Islet precursor cell (in vitro differentiated cells): ENCODE measurements around the gene PRKCB.
A peak's percentile ranks its signal among the peaks of the same experiment; 100 is the strongest.

Experiments used
- DNase-seq: peaks from one replicate; pipeline ENCODE4 v3.0.0-alpha.2; 2018

PRKCB gene

DNA sequence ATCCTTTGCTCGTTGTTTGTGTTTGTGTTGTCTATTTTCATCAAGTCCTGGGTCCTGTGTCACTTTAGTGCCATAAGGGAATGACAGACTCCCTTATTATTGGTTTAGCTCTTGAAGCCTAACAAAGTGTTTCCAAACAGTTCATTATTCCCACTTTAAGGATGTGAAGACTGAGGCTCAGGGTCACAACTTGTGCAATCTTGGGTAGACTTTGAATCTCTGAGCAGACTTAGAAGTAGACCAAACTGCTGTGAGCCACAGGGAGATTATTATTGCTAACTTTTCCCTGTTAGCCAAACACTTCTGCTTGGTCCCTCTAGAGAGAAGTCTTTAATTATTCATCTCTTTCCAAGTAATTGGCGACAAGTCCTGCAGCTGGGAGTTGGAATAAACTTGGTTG, 31.8 kb downstream of the PRKCB start:
- DNase-seq = no peak

DNA sequence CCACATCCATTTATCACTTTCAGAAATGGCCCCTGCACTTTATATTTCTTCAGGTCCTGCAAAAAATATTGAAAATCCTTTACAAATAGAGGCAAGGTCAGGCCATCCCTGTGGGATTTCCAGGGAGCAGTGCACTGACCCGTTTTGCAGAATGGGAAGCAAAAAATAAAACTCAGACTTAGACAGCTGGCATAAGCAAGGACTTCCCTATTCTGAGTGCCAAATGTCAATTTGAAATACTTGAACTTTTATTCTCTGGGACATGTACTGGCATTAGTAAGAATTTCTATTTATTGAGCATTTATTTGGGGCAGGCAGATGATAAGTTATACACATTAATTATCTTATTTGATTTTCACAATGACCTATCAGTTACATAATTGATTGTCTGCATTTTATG, 32.4 kb downstream of the PRKCB start:
- no peak for DNase-seq

DNA sequence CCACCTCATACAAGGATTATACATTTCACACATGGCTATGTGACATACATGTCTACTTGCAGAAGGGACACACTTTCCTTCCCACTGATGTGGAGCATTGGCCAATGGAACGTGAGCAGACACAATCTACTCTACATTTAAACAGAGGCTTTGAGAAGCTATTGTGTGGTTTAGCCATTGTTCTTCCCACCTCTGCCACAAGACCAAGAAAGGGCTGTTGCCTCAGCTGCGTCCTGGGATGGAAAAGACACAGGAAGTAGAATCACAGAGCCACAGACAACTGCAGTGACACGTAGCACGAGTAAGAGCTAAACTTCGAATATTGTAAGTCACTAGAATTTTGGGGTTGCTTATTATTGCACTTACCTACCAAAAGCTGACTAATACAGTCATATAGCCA, 33.3 kb downstream of the PRKCB start:
- no peak for DNase-seq

DNA sequence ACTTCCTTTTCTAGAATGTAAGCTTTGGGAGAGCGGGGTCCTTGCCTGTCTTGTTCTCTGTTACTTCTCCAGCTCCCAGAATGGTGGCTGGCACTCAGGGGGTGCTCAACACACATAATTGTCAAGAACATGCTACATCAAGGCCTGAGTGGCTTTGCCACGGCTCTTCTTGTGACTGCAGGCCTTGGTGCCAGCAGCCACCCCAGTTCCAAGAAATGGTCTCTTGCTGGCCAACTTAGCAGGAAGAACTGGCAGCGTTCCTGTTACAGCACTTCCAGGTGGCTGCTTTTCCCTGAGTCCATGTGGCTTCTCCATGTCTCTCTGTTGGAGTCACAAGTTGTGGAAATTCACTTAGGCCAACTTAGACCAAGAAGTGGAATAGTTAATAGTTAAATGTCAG, 36.1 kb downstream of the PRKCB start:
- DNase-seq = no peak

DNA sequence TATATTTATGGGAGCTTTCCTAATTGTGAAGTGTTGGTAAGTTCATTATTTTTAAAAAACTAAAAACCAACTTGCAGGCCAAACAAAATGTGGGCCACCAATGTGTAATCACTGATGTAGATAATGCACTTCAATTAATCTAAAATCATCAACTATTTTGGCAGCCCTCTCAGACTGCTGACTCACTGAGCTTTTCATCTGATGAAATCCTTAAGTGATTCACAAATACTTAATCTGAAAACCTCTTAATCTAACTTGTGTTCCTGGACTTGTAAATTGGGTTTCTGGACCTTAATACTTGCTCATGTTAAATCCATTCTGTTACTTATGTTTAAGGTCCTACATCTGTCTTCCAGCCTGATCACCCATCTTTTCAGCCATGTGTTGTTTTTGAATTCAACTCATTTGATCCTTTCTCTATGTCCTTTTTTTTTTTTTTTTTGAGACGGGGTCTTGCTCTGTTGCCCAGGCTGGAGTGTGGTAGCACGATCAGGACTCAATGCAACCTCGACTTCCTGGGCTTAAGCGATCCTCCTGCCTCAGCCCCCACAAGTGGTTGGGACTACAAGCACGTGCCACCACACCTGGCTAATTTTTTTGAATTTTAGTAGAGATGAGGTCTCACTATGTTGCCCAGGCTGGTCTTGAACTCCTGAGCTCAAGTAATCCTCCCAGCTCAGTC, 39.0 kb downstream of the PRKCB start:
- DNase-seq = no peak

DNA sequence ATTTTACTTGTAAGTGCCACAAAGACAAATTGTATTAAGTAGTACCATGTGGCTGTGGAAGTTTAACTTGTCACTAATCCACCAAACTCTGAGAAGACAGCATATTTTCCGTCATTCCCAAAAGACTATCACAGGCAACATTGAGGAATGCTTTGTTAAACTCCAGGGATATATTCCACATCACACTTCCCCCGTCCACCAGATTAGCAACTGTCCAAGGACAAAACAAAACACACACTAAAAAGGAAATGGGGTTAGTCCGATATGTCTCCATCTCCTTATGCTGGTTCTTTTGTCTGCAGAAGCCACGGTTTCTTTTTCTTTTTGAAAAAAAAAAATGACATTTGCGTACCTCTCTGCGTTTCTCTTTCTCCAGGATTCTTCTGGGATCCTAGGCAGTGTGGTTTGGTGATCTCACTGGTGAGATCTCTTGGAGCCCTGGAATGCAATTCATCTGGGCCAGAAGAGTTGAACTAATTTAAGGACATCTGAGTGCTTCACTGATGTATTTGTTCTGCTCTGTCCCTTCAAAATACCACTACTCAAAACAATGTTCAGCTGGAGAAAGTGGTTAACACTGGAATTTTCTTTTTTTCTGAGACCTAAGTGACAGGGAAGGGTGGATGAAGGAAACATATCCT, 40.6 kb downstream of the PRKCB start:
- no peak for DNase-seq

DNA sequence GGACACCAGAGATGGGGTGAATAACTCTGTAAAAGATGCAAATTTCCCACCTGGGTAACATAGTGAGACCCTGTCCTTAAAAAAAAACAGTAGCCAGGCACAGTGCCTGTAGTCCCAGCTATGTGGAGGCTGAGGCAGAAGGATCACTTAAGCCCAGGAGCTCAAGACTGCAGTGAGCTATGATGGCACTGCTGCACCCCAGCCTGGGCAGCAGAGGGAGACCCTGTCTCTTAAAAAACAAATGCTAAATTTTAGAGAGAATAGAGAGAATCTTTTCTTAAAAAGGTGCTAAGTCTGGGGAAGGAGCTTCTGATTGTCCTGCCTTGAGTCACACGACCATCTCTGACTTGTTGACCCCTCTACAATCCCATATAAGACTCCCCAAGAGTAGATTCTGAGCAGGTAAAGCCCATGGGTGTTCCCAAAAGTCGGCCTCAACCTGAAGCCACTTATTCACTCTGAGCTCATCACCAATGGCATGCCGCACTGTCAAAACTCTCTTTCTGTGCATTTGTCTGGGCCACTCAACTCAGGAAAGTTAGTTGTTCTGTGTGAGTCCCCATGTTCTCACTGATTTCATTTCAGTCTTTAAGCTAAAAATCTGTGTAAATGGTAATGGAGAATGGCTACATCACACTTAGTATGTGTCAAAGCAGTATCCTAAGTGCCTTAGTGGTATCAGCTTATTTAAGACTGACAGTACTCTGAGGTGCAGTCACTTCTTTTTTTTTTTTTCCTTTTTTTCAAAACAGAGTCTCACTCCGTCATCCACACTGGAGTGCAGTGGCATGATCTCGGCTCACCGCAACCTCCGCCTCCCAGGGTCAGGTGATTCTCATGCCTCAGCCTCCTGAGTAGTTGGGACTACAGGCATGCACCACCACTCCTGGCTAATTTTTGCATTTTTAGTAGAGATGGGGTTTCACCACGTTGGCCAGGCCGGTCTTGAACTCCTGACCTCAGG, 41.6 kb downstream of the PRKCB start:
- DNase-seq = no peak

DNA sequence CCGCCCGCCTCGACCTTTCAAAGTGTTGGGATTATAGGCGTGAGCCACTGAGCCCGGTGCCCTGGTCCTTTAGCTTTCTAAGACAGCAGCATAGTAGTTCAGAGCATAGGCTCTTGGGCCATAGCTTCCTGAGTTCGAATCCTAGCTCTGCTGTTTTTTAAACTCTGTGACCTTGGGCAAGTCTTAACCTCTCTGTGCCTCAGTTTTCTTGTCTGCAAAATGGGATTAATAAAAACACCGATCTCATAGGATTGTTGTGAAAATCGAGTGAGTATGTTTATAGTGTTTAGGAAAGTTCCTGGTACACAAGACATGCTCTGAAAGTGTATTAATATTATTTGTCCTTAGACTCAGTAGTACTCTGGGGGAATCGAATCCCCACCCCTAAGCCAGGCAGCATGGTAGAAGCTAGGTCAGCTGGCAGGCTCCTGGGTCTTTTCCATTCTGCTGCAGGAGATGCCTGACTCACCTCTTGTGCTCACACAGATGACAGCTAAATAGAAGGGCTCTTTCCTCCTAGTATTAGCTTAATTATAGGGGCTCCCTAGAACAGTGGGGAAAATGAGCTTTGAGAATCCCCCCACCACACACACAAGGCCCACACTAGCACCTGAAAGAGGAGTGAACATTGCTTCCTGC, 44.1 kb downstream of the PRKCB start:
- DNase-seq = no peak

DNA sequence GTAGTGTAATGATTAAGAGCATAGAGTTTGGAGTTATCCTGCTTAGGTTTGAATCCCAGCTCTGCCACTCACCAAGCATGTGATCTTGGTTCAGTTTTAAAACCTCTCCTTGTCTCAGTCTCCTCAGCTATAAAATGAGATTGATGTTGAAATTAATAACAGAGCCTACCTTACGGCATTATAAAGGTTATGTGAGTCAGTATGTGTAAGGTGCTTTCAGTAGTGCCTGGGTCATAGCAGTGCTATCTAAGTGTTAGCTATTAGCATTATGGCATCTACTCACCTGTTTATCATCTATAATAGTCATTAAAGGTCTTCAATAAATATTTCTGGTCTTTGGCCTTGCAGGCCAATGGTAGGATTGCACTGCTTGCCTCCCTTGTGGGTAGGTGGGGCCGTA, 53.4 kb downstream of the PRKCB start:
- no peak for DNase-seq

DNA sequence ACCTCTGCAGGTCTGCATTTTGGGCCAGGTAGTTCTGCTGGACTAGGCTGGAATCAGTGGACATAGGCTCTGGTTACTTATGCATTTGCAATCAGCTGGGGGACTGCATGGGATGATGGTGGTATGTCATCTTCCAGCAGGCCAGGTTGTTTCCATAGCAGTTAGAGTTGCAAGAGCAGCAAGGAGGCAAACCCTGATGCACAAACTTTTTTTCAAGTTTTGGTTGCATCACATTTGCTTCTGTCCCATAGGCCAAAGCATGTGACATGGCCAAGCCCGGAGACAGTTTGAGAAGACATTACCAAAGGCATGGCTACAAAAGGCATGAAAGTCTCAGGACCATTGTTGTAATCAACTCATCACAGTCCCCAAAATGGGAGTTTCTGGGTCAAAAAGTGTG, 58.2 kb downstream of the PRKCB start:
- DNase-seq = no peak

DNA sequence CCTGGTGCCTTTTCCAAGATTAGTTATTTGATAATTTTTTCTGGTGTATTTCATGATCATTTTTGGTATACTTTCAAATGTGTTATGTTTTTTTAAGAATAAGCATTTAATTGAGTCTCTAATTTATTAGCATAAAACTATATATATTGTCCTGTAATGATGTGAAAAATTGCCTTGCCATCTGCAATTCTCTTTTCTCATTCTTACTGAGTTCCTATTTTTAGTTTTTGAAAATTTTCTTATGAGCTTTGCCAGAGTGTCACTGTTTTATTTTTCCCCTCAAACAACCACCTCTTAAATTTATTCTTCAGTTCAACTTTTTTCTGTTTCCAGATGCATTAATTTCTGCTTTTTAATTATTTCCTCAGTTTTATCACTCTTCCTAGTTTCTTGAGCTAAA, 59.3 kb downstream of the PRKCB start:
- DNase-seq = no peak

DNA sequence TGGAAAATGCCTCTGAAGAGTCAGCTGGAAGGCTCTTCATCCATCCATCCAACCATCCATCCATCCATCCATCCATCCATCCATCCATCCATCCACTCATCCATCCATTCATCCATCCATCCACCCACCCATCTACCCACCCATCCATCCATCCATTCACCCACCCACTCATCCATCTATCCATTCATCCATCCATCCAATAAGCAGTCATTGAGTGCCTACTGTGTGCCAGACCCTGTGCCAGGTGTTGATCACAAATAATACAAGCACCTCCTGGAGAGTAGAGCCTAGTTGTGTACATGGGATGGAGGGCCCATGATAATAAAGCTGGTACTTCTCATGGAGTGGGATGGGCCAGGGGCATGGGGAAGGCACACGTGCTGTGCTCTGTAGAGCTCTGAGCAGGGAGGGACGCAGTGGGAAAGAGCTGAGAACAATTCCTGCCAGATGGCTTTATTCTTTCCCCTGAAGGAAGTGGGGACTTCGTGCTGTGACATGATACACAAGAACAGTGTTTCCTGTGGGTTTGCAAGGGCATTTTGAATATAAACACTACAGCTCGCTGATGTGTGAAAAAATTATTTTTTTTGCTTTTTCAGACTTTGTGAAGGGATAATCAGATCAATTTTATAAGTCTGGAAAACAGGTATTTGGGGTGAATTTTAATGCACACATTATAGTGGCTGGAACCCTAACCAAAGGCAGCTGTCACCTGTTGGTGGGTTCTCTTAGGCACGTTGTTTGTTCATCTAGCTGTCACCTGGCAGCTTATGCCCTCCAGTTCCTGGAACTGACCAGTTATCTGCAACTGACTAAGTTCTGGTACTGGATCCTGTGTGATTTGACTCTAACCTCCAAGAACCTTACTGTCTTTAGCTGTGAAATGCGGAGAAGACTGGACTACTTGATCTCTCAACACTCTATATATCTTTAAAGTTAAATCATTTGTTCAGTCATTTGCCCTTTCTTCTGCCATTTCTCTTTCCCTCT, 61.3 kb downstream of the PRKCB start:
- DNase-seq = no peak

DNA sequence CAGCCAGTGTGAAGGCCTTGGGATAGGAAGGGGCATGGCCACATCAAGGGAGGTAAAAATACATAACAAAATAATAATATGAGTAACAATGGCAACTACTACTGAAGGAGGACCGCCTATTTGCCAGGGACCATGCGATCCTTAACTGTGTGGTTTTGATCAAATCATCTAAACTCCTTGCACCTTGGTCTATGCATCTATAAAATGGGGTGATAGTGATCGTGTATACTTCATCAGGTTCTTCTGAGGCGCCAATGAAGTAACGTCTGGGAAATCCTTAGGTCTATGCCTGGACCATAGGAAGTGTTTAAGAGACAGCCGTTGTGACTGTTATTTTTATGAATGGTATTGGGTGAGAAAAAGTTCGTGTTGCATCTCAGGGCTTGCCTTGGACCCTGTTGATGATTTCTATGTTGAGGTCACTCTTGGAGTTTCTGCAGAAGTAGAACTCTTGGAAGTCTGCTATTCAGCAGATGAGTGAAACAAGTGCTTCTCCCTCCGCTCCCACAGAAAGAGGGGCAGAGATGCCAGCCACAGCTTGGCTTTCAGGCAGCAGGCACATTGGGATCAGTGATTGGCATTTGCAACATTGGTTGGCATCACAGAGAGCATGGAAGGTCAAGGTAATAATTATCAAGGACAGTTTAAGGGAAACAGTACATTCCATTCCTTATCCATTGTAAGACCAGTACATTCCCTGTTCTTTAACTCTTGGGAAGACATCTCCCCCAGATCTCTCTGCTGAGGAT, 63.1 kb downstream of the PRKCB start:
- no peak for DNase-seq

DNA sequence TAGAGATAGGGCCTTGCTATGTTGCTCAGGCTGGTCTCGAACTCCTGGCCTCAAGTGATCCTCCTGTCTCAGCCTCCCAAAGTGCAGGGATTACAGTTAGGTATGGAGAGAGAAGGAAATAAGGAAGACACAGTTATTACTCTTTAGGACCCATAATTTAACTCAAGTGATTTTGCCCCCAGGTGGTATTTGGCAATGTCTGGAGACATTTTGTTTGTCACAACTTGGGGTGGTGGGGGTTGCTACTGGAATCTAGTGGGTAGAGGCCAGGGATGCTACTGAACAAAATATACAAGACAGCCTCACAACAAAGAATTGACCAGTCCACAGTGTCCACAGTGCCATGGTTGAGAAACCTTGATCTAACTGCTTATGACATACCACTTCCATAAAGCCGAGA, 64.1 kb downstream of the PRKCB start:
- DNase-seq = no peak

DNA sequence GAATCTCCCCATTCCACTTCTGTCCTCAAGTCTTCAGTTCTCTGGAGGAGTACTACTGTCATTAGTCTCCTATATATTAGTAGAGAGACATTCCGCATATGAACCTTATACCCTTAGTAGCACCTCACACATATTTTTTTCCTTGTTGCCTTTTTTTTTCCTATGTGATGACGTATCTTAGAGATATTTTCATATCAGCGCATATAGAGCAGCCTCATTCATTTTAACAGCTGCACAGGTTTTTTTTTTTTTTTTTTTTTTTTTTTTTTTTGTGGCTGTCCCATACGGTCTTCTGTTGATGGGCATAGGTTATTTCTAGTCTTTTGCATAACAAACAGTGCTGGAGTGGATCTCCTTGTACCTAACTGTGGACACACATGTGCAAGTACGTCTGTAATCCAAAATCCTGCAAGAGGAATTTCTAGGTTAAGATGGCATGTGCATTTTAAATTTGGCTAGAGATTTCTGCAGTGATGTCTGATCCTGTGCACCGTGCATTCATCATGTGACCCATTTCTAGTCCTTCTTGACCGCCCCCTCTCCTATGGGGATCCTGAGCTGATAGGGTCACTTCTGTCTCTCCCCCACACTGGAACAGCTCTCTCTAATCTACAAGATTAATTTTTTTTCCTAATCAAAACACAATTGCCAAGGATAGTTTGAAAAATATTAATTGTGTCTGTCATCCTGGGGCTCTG, 64.8 kb downstream of the PRKCB start:
- DNase-seq = no peak

DNA sequence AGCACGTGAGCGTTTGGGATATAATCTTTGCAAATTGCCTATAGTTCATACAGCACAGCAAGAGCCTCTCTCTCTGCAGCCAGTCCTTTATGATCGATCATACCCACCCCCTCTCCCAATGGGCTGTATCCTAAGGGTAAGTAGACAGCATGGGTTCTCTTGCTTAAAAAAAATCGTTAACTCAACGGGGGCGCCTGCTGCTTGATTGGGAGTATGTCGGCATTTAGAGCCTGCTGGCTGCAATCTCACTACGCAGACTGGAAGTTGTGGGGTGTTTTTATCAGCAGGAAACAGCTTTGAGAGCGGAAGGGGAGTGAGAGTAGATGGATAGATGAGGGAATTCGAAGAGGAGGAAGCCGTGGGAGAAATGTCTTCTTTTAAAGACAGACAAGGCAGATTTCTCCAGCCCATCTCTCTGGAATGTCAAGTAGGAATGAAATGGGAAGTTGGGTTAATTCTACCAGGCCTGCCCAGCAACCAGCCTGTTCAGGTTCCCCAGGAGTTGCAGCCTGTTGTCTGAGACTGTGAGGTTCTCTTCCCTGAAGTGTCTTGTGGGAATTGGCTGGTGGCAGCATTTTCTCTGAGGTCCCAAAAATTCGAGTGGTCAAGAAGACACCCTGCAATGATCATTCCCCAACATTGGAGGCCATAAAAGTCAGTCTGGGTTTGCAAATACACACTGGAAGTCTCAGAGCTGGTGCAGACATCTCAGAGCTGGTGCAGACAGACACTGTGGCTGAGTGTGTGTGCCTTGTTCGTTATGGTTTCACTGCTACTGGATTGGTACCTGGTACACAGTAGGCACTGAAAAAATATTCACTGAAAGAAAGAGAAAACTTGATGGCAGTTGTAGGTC, 65.6 kb downstream of the PRKCB start:
- peak; percentile 61 for DNase-seq

DNA sequence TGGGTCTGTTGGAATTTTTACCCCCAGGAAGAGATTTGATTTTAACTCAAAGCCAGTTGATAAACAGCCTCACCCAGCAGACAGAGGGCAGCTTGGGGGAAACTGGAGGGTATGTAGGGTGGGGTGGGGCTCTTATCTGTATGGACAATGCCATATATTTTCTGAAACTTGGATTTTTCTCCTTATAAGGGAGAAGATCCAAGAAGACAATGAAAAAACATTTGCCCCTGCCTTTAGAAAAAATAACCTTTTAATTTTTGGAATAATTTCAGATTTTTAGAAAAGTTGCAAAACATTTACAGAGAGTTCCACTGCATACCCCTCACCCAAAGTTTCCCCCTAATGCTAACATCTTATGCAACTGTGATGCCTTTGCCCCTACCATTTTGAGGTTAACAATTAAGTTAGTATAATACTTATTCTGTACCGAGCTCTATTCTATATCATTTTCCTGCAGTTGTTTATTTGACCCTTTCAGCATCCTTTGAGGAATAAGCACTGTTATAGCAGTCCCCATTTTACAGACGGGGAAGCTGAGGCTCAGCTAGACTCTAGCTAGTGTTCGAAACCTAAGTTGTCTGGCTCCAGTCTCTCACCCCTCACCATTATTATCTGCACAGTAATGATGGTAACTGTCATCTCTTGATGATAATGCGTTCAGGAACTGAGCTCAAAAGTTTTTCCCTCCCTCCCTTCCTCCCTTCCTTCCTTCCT, 66.4 kb downstream of the PRKCB start:
- no peak for DNase-seq

DNA sequence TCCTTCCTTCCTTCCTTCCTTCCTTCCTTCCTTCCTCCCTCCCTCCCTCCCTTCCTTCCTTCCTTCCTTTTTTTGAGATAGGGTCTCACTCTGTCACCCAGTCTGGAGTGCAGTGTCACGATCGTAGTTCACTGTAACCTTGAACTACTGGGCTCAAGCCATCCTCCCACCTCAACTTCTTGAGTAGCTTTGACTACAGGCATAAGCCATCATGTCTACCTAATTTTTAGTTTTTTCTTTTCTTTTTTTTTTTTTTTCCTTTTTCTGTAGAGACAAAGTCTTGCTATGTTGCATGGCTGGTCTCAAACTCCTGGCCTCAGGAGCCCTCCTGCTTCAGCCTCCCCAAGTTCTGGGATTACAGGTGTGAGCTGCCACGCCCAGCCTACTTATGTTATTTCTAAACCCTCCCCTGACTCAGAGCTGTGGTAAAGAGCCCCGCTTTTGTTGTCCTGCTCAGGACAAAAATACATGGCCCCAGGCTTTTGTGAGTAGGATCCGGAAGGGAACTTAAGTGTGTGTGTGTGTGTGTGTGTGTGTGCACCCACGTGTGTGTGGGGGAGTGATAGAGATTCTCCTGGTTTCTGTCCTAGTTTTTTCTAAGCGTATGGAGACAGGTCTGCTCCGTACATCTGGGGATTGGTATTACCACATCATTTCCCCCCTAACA, 67.1 kb downstream of the PRKCB start:
- DNase-seq = peak; percentile 90
